H1 (cell line): ENCODE data around the gene VIM. TPM values are rescaled to one million over a fixed set of nuclear protein-coding genes. Genes with fewer than 3 reads are reported as not detected.

Source experiments
- CTCF ChIA-PET: fragments of 300-600 bp; sonication (Branson Sonifier 250); formaldehyde crosslinking; loops from one replicate; lab custom pipeline; 2021; ENCODE audit not compliant: partially characterized antibody; lab: Charles Lee
- POLR2A ChIA-PET: fragments of 300-600 bp; sonication (Branson Sonifier 250); formaldehyde crosslinking; loops from one replicate; lab custom pipeline; 2021; ENCODE audit warnings: inconsistent platforms; ENCODE audit not compliant: partially characterized antibody; lab: Charles Lee
- DNase-seq, 2 experiments: peaks; one replicate each; pipeline versions ENCODE4 v3.0.0 to v3.0.0-alpha.2; 2010 to 2022; ENCODE audit warnings: low spot score in 2 of 2, low read depth in 1 of 2, mixed read lengths in 1 of 2
- FAIRE-seq: peaks from 2 replicates; lab custom pipeline; 2011; peaks lifted over from hg19 to GRCh38; lab: Jason Lieb, UNC
- H2AFZ ChIP-seq: 2 replicates; pipeline ENCODE4 v1.8.1; 2012; ENCODE audit warnings: low read length, inconsistent platforms
- H2AK5ac ChIP-seq: 2 replicates; pipeline ENCODE4 v1.6.1; 2013; ENCODE audit warnings: low read depth, low read length
- H2BK120ac ChIP-seq: replicated peaks from 2 replicates; pipeline ENCODE3; 2013; ENCODE audit warnings: low read depth, low read length, inconsistent platforms
- H2BK12ac ChIP-seq: 2 replicates; pipeline ENCODE4 v1.6.1; 2013; ENCODE audit warnings: low read depth, low read length
- H2BK15ac ChIP-seq: 2 replicates; pipeline ENCODE4 v1.6.1; 2013; ENCODE audit warnings: low read length
- H2BK20ac ChIP-seq: 2 replicates; pipeline ENCODE4 v1.6.1; 2013; ENCODE audit warnings: low read length
- H2BK5ac ChIP-seq: 2 replicates; pipeline ENCODE4 v1.6.1; 2013; ENCODE audit warnings: low read depth, low read length
- H3K14ac ChIP-seq: 2 replicates; pipeline ENCODE4 v1.6.1; 2013; ENCODE audit warnings: inconsistent platforms; ENCODE audit not compliant: insufficient read length
- H3K18ac ChIP-seq: 2 replicates; pipeline ENCODE4 v1.6.1; 2013; ENCODE audit warnings: low read length; ENCODE audit errors: extremely low read depth
- H3K23ac ChIP-seq: 2 replicates; pipeline ENCODE4 v1.6.1; 2013; ENCODE audit warnings: inconsistent platforms; ENCODE audit not compliant: insufficient read length
- H3K23me2 ChIP-seq: 2 replicates; pipeline ENCODE4 v1.6.1; 2013; ENCODE audit warnings: low read depth, low read length
- H3K27ac ChIP-seq: 2 replicates; pipeline ENCODE4 v1.6.1; 2011; ENCODE audit warnings: low read depth, low read length, inconsistent platforms
- H3K27me3 ChIP-seq, 4 experiments: replicated peaks in 1 of 4; 1 replicate in 1 of 4; 2 replicates in 3 of 4; pipeline versions ENCODE4 v1.6.1 to v1.8.1; 2011 to 2013; ENCODE audit warnings: low read length in 3 of 4, mild to moderate bottlenecking in 3 of 4, inconsistent platforms in 2 of 4, mixed read lengths in 2 of 4, moderate library complexity in 1 of 4; ENCODE audit not compliant: control insufficient read depth in 3 of 4, insufficient read depth in 3 of 4; ENCODE audit errors: extremely low read depth in 1 of 4
- H3K36me3 ChIP-seq, 4 experiments: 2 replicates each; pipeline versions ENCODE4 v1.6.1 to v1.8.1; 2011 to 2013; ENCODE audit warnings: mild to moderate bottlenecking in 4 of 4, low read length in 3 of 4, moderate library complexity in 2 of 4, control low read depth in 1 of 4, inconsistent platforms in 1 of 4; ENCODE audit not compliant: insufficient read depth in 4 of 4, control insufficient read depth in 2 of 4
- H3K4ac ChIP-seq: replicated peaks from 2 replicates; pipeline ENCODE3; 2013; ENCODE audit warnings: low read length, low read depth, mixed read lengths, inconsistent platforms; ENCODE audit not compliant: insufficient read length
- H3K4me1 ChIP-seq, 4 experiments: replicated peaks in 1 of 4; 1 replicate in 1 of 4; 2 replicates in 3 of 4; pipeline versions ENCODE4 v1.6.1 to v1.8.1; 2011 to 2013; ENCODE audit warnings: low read length in 3 of 4, inconsistent platforms in 2 of 4, mixed read lengths in 1 of 4; ENCODE audit not compliant: insufficient read depth in 4 of 4, control insufficient read depth in 3 of 4
- H3K4me2 ChIP-seq, 2 experiments: 2 replicates each; pipeline versions ENCODE4 v1.6.1 to v1.8.1; 2011 to 2013; ENCODE audit warnings: low read depth in 2 of 2, low read length in 2 of 2, control low read depth in 1 of 2, inconsistent platforms in 1 of 2, mild to moderate bottlenecking in 1 of 2; ENCODE audit not compliant: insufficient read depth in 1 of 2
- H3K4me3 ChIP-seq, 4 experiments: fragments of 200-600, 300-600 bp in 1 of 4; sonication (generic), shearing (Covaris generic), sonication (Bioruptor Twin) in 1 of 4; 2 replicates each; pipeline versions ENCODE4 v1.5.1 to v1.8.1; 2011 to 2016; ENCODE audit warnings: low read length in 4 of 4, low read depth in 3 of 4, control low read depth in 2 of 4, inconsistent platforms in 2 of 4, mild to moderate bottlenecking in 2 of 4, mixed read lengths in 1 of 4, moderate library complexity in 1 of 4; ENCODE audit not compliant: insufficient read depth in 2 of 4; ENCODE audit errors: extremely low read depth in 1 of 4
- H3K56ac ChIP-seq: replicated peaks from 2 replicates; pipeline ENCODE3; 2013; ENCODE audit warnings: low read depth, mild to moderate bottlenecking, mixed read lengths, low read length, inconsistent platforms; ENCODE audit not compliant: insufficient read length
- H3K79me1 ChIP-seq: 2 replicates; pipeline ENCODE4 v1.6.1; 2013; ENCODE audit warnings: low read depth, low read length, control low read depth
- H3K79me2 ChIP-seq, 2 experiments: 2 replicates each; pipeline versions ENCODE4 v1.6.1 to v1.8.1; 2012 to 2013; ENCODE audit warnings: low read length in 2 of 2, mild to moderate bottlenecking in 2 of 2, inconsistent platforms in 1 of 2; ENCODE audit not compliant: insufficient read depth in 2 of 2, control insufficient read depth in 1 of 2
- H3K9ac ChIP-seq, 4 experiments: replicated peaks in 1 of 4; 1 replicate in 1 of 4; 2 replicates in 3 of 4; pipeline versions ENCODE4 v1.6.1 to v1.8.1; 2011 to 2013; ENCODE audit warnings: low read depth in 3 of 4, low read length in 3 of 4, control low read depth in 2 of 4, mild to moderate bottlenecking in 2 of 4, moderate library complexity in 2 of 4, inconsistent platforms in 1 of 4; ENCODE audit errors: extremely low read depth in 1 of 4
- H3K9me3 ChIP-seq, 2 experiments: 2 replicates each; pipeline versions ENCODE4 v1.6.1 to v1.8.1; 2012 to 2013; ENCODE audit warnings: mild to moderate bottlenecking in 2 of 2, moderate library complexity in 2 of 2, control low read depth in 1 of 2, inconsistent platforms in 1 of 2, low read depth in 1 of 2, low read length in 1 of 2, mixed read lengths in 1 of 2; ENCODE audit not compliant: insufficient read depth in 2 of 2
- H4K20me1 ChIP-seq, 2 experiments: replicated peaks in 1 of 2; 2 replicates each; pipeline versions ENCODE3 to v1.8.1; 2011 to 2013; ENCODE audit warnings: inconsistent platforms in 2 of 2, low read length in 2 of 2, mild to moderate bottlenecking in 1 of 2; ENCODE audit not compliant: insufficient read depth in 2 of 2, control insufficient read depth in 1 of 2
- H4K5ac ChIP-seq: 2 replicates; pipeline ENCODE4 v1.6.1; 2013; ENCODE audit warnings: low read length, low read depth, mixed read lengths, inconsistent platforms; ENCODE audit not compliant: insufficient read length
- H4K8ac ChIP-seq: 2 replicates; pipeline ENCODE4 v1.8.0; 2013; ENCODE audit warnings: mild to moderate bottlenecking, moderate library complexity, low read length, inconsistent platforms; ENCODE audit not compliant: insufficient read depth; ENCODE audit errors: extremely low read depth
- H4K91ac ChIP-seq: replicated peaks from 2 replicates; pipeline ENCODE3; 2013; ENCODE audit warnings: low read length, mixed read lengths, inconsistent platforms; ENCODE audit not compliant: insufficient read length
- CREB1 ChIP-seq: IDR thresholded peaks from 2 replicates; pipeline ENCODE4 v1.6.1; 2012; ENCODE audit warnings: inconsistent platforms
- CTBP2 ChIP-seq: IDR thresholded peaks from 2 replicates; pipeline ENCODE4 v1.7.0; 2011; ENCODE audit warnings: borderline replicate concordance, mild to moderate bottlenecking, moderate library complexity, mixed read lengths, low read length; ENCODE audit not compliant: insufficient read depth, insufficient read length
- KDM1A ChIP-seq: fragments of 200-600, 300-600 bp; sonication (generic); IDR thresholded peaks from 2 replicates; pipeline ENCODE4 v1.7.1; 2016; ENCODE audit warnings: mild to moderate bottlenecking, low read length, borderline replicate concordance
- RXRA ChIP-seq: IDR thresholded peaks from 2 replicates; pipeline ENCODE4 v1.6.1; 2011; ENCODE audit warnings: low read depth, mild to moderate bottlenecking, low read length, moderate library complexity; ENCODE audit not compliant: insufficient read depth
- TEAD4 ChIP-seq: IDR thresholded peaks from 2 replicates; pipeline ENCODE4 v1.6.1; 2012; ENCODE audit warnings: low read depth, low read length, inconsistent platforms, mixed read lengths
- WGBS, 2 experiments: shearing (Covaris generic) in 1 of 2; methylation state at CpG; one replicate each; pipeline versions ENCODE4 v1.1.6 to v1.1.7; 2013 to 2015; ENCODE audit warnings: low lambda C conversion rate in 2 of 2, mixed read lengths in 2 of 2, inconsistent platforms in 1 of 2, low coverage in 1 of 2, missing lambda C conversion rate in 1 of 2; ENCODE audit not compliant: insufficient replicate concordance in 2 of 2, insufficient coverage in 1 of 2, insufficient read length in 1 of 2; ENCODE audit errors: extremely low coverage in 1 of 2, missing lambda C conversion rate in 1 of 2; 5-methylcytosine and 5-hydroxymethylcytosine counted together
- polyA plus RNA-seq, 7 experiments: library from polyadenylated mRNA; depleted of rRNA in 3 of 7; stranded (reverse) in 5 of 7; unstranded in 2 of 7; fragments of >200 nt in 5 of 7; fragments of 200-250 nt in 2 of 7; gene quantifications; 1 replicate in 5 of 7; 2 replicates in 1 of 7; 4 replicates in 1 of 7; pipeline versions ENCODE4 v1.2.1 to v1.2.3, GENCODE V29; 2011 to 2013; ENCODE audit warnings: missing spikeins in 2 of 7, mixed read lengths in 2 of 7
- total RNA-seq: library from RNA; stranded (reverse); fragmentation: NEBNext Ultra II Directional; extraction: Animal tissue kit (Norgen Biotek cat#: 25700); gene quantifications from 2 replicates; pipeline ENCODE4 v1.2.1, GENCODE V29; 2021
- TF ChIP-seq, protein P1 (sequence below): IDR thresholded peaks from 2 replicates; pipeline ENCODE4 v1.6.1; 2011; ENCODE audit warnings: low read depth, mild to moderate bottlenecking, low read length; ENCODE audit not compliant: insufficient read depth
- TF ChIP-seq, protein P2 (sequence below), 3 experiments: IDR thresholded peaks; 1 replicate in 2 of 3; 2 replicates in 1 of 3; pipeline versions ENCODE4 v1.5.1 to v1.6.1; 2011; ENCODE audit warnings: low read length in 3 of 3, mild to moderate bottlenecking in 3 of 3, inconsistent platforms in 2 of 3, low read depth in 1 of 3, moderate library complexity in 1 of 3; ENCODE audit not compliant: insufficient read depth in 1 of 3; ENCODE audit errors: control extremely low read depth in 1 of 3

Gene VIM
- total and polyA plus RNA-seq, 2 of the 8 experiments (the other 6 are each of a cell fraction or from before 2014, with no cell fraction given) = 347 to 372 TPM

DNA sequence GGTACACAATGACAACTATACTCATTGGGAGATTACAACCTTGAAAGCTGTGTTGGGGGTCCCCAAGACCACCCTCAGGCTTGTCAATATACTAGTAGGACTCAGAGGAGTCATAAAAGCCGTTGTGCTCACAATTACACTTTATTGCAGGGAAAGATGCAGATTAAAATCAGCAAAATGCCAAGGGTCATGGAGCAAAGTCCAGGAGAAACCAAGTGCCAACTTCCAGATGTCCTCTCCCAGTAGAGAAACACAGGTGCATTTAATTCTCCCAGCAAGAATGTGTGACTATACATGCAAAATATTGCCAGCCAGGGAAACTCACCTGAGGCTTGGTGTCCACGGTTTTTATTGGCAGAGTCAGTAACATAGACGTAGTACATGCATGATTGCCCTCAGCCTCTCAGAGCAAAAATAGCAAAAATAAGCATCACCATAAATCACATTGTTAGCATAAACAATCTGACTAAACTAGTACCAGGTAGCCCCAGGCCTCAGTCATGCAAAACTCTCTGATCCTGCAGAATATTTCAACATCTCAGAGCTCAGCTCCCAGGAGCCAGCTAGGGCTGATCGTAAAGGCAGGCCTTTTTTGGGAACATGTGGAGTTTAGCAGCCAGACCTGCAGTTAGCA lies 50.7 kb downstream of the VIM start:
- 91% methylated on average over 4 of the region's 4 CpGs; no CpG with 5 or more reads in 1 of the 2 experiments for WGBS, 2 experiments
- Histone ChIP-seq H2BK12ac (no peak overlapping the region), H4K20me1 (no peaks in the 10 kb centered on the region), H3K79me2 (no peaks in the 10 kb centered on the region), H3K79me1 (no peaks in the 10 kb centered on the region), H3K18ac (no peak overlapping the region), H3K27ac (no peak overlapping the region), H2BK20ac (no peak overlapping the region), H4K5ac (no peak overlapping the region), H2AK5ac (no peak overlapping the region), H2BK120ac (no peak overlapping the region), H3K4me3 (no peak overlapping the region), H3K27me3 (no peaks in the 10 kb centered on the region), H2AFZ (no peak overlapping the region), H3K4me2 (no peak overlapping the region), H3K14ac (no peak overlapping the region), H3K4me1 (no peaks in the 10 kb centered on the region), H2BK15ac (no peak overlapping the region), H3K56ac (no peak overlapping the region), H2BK5ac (no peak overlapping the region), H3K23me2 (no peaks in the 10 kb centered on the region), H4K91ac (no peak overlapping the region), H3K9ac (no peak overlapping the region), H3K23ac (no peak overlapping the region), H3K4ac (no peak overlapping the region), H3K9me3 (peaks cover 15 to 18% of the 10 kb centered on the region in 2 experiments), H3K36me3 (0 out of 8 replicates have a peak, but pooled peaks cover 0 to 2% (median 0%) of the 10 kb centered on the region in 4 experiments), H4K8ac (no peak overlapping the region)
- TF ChIP-seq TEAD4 (no peak), KDM1A (no peak), CTBP2 (no peak), CREB1 (no peak), RXRA (no peak)
- TF ChIP-seq, protein P1, sequence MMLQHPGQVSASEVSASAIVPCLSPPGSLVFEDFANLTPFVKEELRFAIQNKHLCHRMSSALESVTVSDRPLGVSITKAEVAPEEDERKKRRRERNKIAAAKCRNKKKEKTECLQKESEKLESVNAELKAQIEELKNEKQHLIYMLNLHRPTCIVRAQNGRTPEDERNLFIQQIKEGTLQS = no peak
- TF ChIP-seq, protein P2, sequence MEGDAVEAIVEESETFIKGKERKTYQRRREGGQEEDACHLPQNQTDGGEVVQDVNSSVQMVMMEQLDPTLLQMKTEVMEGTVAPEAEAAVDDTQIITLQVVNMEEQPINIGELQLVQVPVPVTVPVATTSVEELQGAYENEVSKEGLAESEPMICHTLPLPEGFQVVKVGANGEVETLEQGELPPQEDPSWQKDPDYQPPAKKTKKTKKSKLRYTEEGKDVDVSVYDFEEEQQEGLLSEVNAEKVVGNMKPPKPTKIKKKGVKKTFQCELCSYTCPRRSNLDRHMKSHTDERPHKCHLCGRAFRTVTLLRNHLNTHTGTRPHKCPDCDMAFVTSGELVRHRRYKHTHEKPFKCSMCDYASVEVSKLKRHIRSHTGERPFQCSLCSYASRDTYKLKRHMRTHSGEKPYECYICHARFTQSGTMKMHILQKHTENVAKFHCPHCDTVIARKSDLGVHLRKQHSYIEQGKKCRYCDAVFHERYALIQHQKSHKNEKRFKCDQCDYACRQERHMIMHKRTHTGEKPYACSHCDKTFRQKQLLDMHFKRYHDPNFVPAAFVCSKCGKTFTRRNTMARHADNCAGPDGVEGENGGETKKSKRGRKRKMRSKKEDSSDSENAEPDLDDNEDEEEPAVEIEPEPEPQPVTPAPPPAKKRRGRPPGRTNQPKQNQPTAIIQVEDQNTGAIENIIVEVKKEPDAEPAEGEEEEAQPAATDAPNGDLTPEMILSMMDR (IDR thresholded peaks at IDR 0.05; ENCODE audit: control extremely low read depth in 1 of 3, insufficient read depth in 1 of 3, low read depth in 1 of 3, low read length in 3 of 3) = no peak
- DNase-seq (no peak), FAIRE-seq (no peak)
- CTCF ChIA-PET = interaction anchor here (0.6 to 1.2 kb wide), 4 partner anchors 20 to 404 kb away, joined by 3 to 4 read pairs (median 4); no protein-coding TSS in a partner anchor
- POLR2A ChIA-PET = no interaction called here
